OCI-LY1 (cell line): ENCODE measurements around the gene DPH3.

Experiments
- H2AFZ ChIP-seq: fragments of 200-600 bp; sonication (generic), shearing (Covaris generic); 2 replicates; pipeline ENCODE4 v1.6.0; 2014; ENCODE audit warnings: antibody characterized with exemption, mild to moderate bottlenecking, low read length
- H3F3A ChIP-seq: fragments of 200-600 bp; sonication (generic), shearing (Covaris generic); 2 replicates; pipeline ENCODE4 v1.6.0; 2014; ENCODE audit warnings: mild to moderate bottlenecking, antibody characterized with exemption, low read length, moderate library complexity; ENCODE audit not compliant: insufficient read depth
- H3K27ac ChIP-seq: fragments of 200-600 bp; sonication (generic); 2 replicates; pipeline ENCODE4 v1.5.1; 2014; ENCODE audit warnings: low read length, mixed run types, mild to moderate bottlenecking, low read depth; ENCODE audit not compliant: poor library complexity, severe bottlenecking
- H3K27me3 ChIP-seq: fragments of 200-600 bp; sonication (generic); 2 replicates; pipeline ENCODE4 v1.6.0; 2014; ENCODE audit warnings: antibody characterized with exemption, mild to moderate bottlenecking, low read length, moderate library complexity; ENCODE audit not compliant: insufficient read depth
- H3K36me3 ChIP-seq: fragments of 200-600 bp; sonication (generic); 2 replicates; pipeline ENCODE4 v1.6.1; 2014; ENCODE audit warnings: mild to moderate bottlenecking, antibody characterized with exemption, low read length, moderate library complexity, mixed read lengths; ENCODE audit not compliant: insufficient read depth
- H3K4me1 ChIP-seq: fragments of 200-600 bp; sonication (generic); 2 replicates; pipeline ENCODE4 v1.5.1; 2014; ENCODE audit warnings: mild to moderate bottlenecking, low read length, moderate library complexity; ENCODE audit not compliant: insufficient read depth, severe bottlenecking
- H3K4me2 ChIP-seq: fragments of 200-600 bp; sonication (generic), shearing (Covaris generic); 2 replicates; pipeline ENCODE4 v1.6.1; 2014; ENCODE audit warnings: low read length
- H3K4me3 ChIP-seq: fragments of 200-600 bp; sonication (generic); 2 replicates; pipeline ENCODE4 v1.5.1; 2014; ENCODE audit warnings: low read length, low read depth, mild to moderate bottlenecking, mixed read lengths; ENCODE audit not compliant: poor library complexity, severe bottlenecking
- H3K79me2 ChIP-seq: fragments of 200-600 bp; shearing (Covaris generic); 2 replicates; pipeline ENCODE4 v1.6.1; 2016; ENCODE audit warnings: mixed run types, low read length, mixed read lengths; ENCODE audit not compliant: insufficient read depth
- H3K9ac ChIP-seq: fragments of 200-600 bp; sonication (generic), shearing (Covaris generic); 2 replicates; pipeline ENCODE4 v1.6.1; 2014; ENCODE audit warnings: mild to moderate bottlenecking, low read length, mixed read lengths
- H3K9me2 ChIP-seq: fragments of 200-600 bp; sonication (generic), shearing (Covaris generic); 2 replicates; pipeline ENCODE4 v1.6.1; 2014; ENCODE audit warnings: low read depth, mild to moderate bottlenecking, low read length, mixed read lengths
- H3K9me3 ChIP-seq: fragments of 200-600 bp; shearing (Covaris generic); 2 replicates; pipeline ENCODE4 v1.6.1; 2014; ENCODE audit warnings: low read length, mixed read lengths
- H4K20me1 ChIP-seq: fragments of 200-600 bp; sonication (generic), shearing (Covaris generic); 2 replicates; pipeline ENCODE4 v1.6.0; 2016; ENCODE audit warnings: mild to moderate bottlenecking, low read length; ENCODE audit not compliant: insufficient read depth
- EZH2 ChIP-seq: fragments of 200-600 bp; sonication (generic), shearing (Covaris generic); IDR thresholded peaks from 2 replicates; pipeline ENCODE4 v1.8.0; 2017; ENCODE audit warnings: borderline replicate concordance, mixed run types, mild to moderate bottlenecking, antibody characterized with exemption, low read length, moderate library complexity, mixed read lengths
- TF ChIP-seq, protein P1 (sequence below): fragments of 200-600 bp; sonication (generic), shearing (Covaris generic); IDR thresholded peaks from 2 replicates; pipeline ENCODE4 v1.5.1; 2017; ENCODE audit warnings: mild to moderate bottlenecking, antibody characterized with exemption, low read length, moderate library complexity, mixed read lengths

DPH3 gene

GRCh38 chr3:16258177-16258576 lies 6.6 kb downstream of the DPH3 start:
- Histone ChIP-seq H3K27ac (no peak overlapping the region), H3K4me3 (no peak overlapping the region), H4K20me1 (no peaks in the 10 kb centered on the region), H3K27me3 (no peaks in the 10 kb centered on the region), H3K79me2 (0 out of 2 replicates have a peak, but pooled peaks cover 2% of the 10 kb centered on the region), H3F3A (no peaks in the 10 kb centered on the region), H3K9me3 (no peaks in the 10 kb centered on the region), H3K9me2 (no peaks in the 10 kb centered on the region), H3K4me1 (peaks cover 2% of the 10 kb centered on the region), H2AFZ (no peak overlapping the region), H3K4me2 (no peak overlapping the region), H3K9ac (no peak overlapping the region), H3K36me3 (peaks cover 12% of the 10 kb centered on the region; the same call in 1 of the 2 replicates)
- TF ChIP-seq, protein P1, sequence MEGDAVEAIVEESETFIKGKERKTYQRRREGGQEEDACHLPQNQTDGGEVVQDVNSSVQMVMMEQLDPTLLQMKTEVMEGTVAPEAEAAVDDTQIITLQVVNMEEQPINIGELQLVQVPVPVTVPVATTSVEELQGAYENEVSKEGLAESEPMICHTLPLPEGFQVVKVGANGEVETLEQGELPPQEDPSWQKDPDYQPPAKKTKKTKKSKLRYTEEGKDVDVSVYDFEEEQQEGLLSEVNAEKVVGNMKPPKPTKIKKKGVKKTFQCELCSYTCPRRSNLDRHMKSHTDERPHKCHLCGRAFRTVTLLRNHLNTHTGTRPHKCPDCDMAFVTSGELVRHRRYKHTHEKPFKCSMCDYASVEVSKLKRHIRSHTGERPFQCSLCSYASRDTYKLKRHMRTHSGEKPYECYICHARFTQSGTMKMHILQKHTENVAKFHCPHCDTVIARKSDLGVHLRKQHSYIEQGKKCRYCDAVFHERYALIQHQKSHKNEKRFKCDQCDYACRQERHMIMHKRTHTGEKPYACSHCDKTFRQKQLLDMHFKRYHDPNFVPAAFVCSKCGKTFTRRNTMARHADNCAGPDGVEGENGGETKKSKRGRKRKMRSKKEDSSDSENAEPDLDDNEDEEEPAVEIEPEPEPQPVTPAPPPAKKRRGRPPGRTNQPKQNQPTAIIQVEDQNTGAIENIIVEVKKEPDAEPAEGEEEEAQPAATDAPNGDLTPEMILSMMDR: no peak
- TF ChIP-seq EZH2: no peak

- Histone ChIP-seq H3K4me2 (no peak overlapping the region), H3K4me1 (peaks cover 5% of the 10 kb centered on the region), H3K36me3 (peaks cover 12% of the 10 kb centered on the region; the same call in 1 of the 2 replicates)
These were observed 7.4 kb downstream of the DPH3 start for GRCh38 chr3:16257309-16257708.

DNA sequence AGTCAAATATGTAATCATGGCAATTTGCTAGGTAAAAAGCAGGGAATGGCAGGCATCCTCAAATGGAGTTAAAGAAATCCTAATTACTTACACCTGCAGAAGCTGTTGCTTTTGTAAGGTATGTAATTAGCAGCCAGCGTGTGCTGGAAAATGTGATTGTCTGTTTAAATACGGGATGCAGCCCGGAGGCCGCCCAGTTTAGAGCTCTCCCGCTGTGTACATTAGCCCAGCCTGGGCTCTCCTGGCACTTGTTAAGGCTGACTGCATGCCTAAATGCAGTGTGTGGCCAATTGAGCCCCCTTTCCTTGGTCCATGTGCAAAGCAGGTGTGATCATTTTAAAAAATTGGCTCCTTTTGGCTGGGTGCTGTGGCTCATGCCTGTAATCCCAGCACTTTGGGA lies 9.0 kb downstream of the DPH3 start:
- no peaks in the 10 kb centered on the region for H3K27me3 ChIP-seq
- H3K4me2 ChIP-seq: no peak overlapping the region
- H3F3A ChIP-seq: no peaks in the 10 kb centered on the region
- H3K36me3 ChIP-seq: peaks cover 12% of the 10 kb centered on the region; the same call in 1 of the 2 replicates
- no peak overlapping the region for H2AFZ ChIP-seq
- H3K4me1 ChIP-seq: peaks cover 5% of the 10 kb centered on the region
- no peaks in the 10 kb centered on the region for H3K9me3 ChIP-seq
- no peak overlapping the region for H3K27ac ChIP-seq
- no peaks in the 10 kb centered on the region for H3K9me2 ChIP-seq
- no peak overlapping the region for H3K9ac ChIP-seq
- no peak overlapping the region for H3K4me3 ChIP-seq
- no peak for TF ChIP-seq EZH2
- TF ChIP-seq, protein P1: no peak
- no peaks in the 10 kb centered on the region for H4K20me1 ChIP-seq
- H3K79me2 ChIP-seq: no peaks in the 10 kb centered on the region

More at GRCh38 chr3:16257309-16257708, 7.4 kb downstream of the DPH3 start:
- no peaks in the 10 kb centered on the region for H3K9me2 ChIP-seq
- H2AFZ ChIP-seq: no peak overlapping the region
- H4K20me1 ChIP-seq: no peaks in the 10 kb centered on the region
- no peaks in the 10 kb centered on the region for H3F3A ChIP-seq
- H3K9me3 ChIP-seq: no peaks in the 10 kb centered on the region
- H3K79me2 ChIP-seq: no peaks in the 10 kb centered on the region
- no peak overlapping the region for H3K27ac ChIP-seq
- no peak for TF ChIP-seq EZH2
- TF ChIP-seq, protein P1: no peak
- no peak overlapping the region for H3K9ac ChIP-seq
- H3K4me3 ChIP-seq: no peak overlapping the region
- H3K27me3 ChIP-seq: no peaks in the 10 kb centered on the region
